Upper lobe of left lung (tissue), 4 donors: ENCODE results near the gene ANKRD23.

Source experiments
- POLR2A ChIP-seq, 4 donors: fragments of 450-650 bp; IDR thresholded peaks; one replicate each; pipeline ENCODE4 v1.5.1; 2016 to 2017; ENCODE audit warnings: antibody characterized with exemption in 4 of 4, mild to moderate bottlenecking in 2 of 4
- TF ChIP-seq, protein P1 (sequence below), 6 experiments: fragments of 450-650 bp in 4 of 6; fragments of 200-600 bp in 2 of 6; sonication (generic) in 2 of 6; IDR thresholded peaks; one replicate each; pipeline ENCODE4 v1.5.1; 2016 to 2019; ENCODE audit warnings: antibody characterized with exemption in 6 of 6

DNA sequence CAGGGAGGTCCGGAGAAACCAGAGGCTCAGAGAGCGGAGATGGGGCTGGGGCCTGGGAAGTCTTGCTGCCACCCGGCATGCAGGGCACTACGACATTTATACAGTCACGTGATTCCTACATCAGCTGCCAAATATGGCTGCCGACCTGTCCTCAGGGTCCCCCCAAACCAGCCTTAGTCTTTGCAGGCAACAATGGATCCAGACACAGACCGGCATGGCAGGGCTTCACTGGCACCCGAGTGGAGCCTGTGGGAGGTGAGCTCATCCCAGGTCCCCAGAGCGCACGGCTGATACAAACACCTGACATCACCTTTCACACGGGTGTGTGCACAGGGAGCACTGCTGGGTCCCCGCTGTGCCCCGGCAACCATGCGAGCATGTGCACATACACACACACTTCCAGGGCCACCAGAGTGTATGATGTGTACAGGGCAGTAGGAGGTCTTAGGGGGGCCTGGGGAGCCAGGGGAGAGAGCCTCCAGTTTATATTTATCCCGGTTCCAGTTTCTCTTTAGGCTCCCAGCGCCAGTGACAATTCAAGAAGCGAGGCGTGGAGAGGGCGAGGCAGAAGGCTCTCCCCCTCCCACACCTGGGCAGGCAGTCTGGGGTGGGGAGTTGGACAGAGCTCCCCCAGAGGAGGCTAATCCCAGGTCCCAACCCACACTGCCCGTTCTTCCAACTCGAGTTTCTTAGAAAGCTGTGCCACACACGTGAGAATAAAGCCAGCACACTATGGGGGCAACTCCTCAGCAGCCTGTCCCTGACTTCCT, 23.4 kb upstream of the ANKRD23 start:
- TF ChIP-seq, protein P1, sequence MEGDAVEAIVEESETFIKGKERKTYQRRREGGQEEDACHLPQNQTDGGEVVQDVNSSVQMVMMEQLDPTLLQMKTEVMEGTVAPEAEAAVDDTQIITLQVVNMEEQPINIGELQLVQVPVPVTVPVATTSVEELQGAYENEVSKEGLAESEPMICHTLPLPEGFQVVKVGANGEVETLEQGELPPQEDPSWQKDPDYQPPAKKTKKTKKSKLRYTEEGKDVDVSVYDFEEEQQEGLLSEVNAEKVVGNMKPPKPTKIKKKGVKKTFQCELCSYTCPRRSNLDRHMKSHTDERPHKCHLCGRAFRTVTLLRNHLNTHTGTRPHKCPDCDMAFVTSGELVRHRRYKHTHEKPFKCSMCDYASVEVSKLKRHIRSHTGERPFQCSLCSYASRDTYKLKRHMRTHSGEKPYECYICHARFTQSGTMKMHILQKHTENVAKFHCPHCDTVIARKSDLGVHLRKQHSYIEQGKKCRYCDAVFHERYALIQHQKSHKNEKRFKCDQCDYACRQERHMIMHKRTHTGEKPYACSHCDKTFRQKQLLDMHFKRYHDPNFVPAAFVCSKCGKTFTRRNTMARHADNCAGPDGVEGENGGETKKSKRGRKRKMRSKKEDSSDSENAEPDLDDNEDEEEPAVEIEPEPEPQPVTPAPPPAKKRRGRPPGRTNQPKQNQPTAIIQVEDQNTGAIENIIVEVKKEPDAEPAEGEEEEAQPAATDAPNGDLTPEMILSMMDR (IDR thresholded peaks at IDR 0.05), result no peak
- TF ChIP-seq POLR2A (IDR thresholded peaks at IDR 0.05), result no peak
